GM12864 (cell line): Measurements from ENCODE around the gene KRT4.

Source experiments
- DNase-seq: peaks from one replicate; pipeline ENCODE4 v3.0.0-alpha.2; 2011; ENCODE audit warnings: low read depth
- H3K4me3 ChIP-seq: 2 replicates; pipeline ENCODE4 v1.5.1; 2011; ENCODE audit warnings: mild to moderate bottlenecking, low read depth, low read length, control low read depth
- CTCF ChIP-seq: IDR thresholded peaks from 2 replicates; pipeline ENCODE4 v1.5.1; 2011; ENCODE audit warnings: low read depth, mild to moderate bottlenecking, moderate library complexity, low read length, control low read depth, inconsistent platforms; ENCODE audit errors: missing control alignments

Gene KRT4

GRCh38 chr12:52800259-52800917, 13.5 kb downstream of the KRT4 start:
- no peak overlapping the region for H3K4me3 ChIP-seq
- no peak for TF ChIP-seq CTCF
- DNase-seq: no peak

GRCh38 chr12:52799505-52800211, 14.3 kb downstream of the KRT4 start:
- no peak overlapping the region for H3K4me3 ChIP-seq
- no peak for DNase-seq
- TF ChIP-seq CTCF: no peak

GRCh38 chr12:52798671-52799504, 15.0 kb downstream of the KRT4 start:
- TF ChIP-seq CTCF: no peak

GRCh38 chr12:52798003-52798670, 15.8 kb downstream of the KRT4 start:
- no peak for TF ChIP-seq CTCF
- no peak overlapping the region for H3K4me3 ChIP-seq
- DNase-seq: no peak

More at GRCh38 chr12:52798671-52799504, 15.0 kb downstream of the KRT4 start:
- no peak overlapping the region for H3K4me3 ChIP-seq
- DNase-seq: no peak

- no peak for DNase-seq
- no peak for TF ChIP-seq CTCF
- H3K4me3 ChIP-seq: no peak overlapping the region
These were observed 16.4 kb downstream of the KRT4 start for GRCh38 chr12:52797529-52797894.

GRCh38 chr12:52796839-52797528, 16.9 kb downstream of the KRT4 start:
- TF ChIP-seq CTCF: no peak
- H3K4me3 ChIP-seq: no peak overlapping the region
- DNase-seq: no peak
